ENCODE results near the gene ECPAS. TPM values are rescaled to one million over a fixed set of nuclear protein-coding genes. Genes with fewer than 3 reads are reported as not detected.
"Not testable (repeated sequence)": the region's sequence is repeated elsewhere in the genome, so short reads cannot be mapped to it uniquely, and the experiment has no call there.

Gene ECPAS
- total and polyA plus RNA-seq, 2 experiments from 2014 or later: 32.9 to 51.1 TPM

- in situ Hi-C loops (cut with MboI): no loop called here
- WGBS, 2 experiments (ENCODE audit: low coverage in 1 of 2, low lambda C conversion rate in 2 of 2, missing lambda C conversion rate in 2 of 2): 82 to 86% methylated on average over 16 of the region's 16 CpGs
- Histone ChIP-seq H4K20me1 (ENCODE audit: insufficient read depth) (no peaks in the 10 kb centered on the region), H3K27me3 (replicated peaks; ENCODE audit: insufficient read depth) (no peaks in the 10 kb centered on the region), H3K79me2 (ENCODE audit: insufficient read depth) (no peaks in the 10 kb centered on the region), H3K9me2 (ENCODE audit: insufficient read depth) (no peaks in the 10 kb centered on the region), H3K9me3 (ENCODE audit: low read depth) (no peaks in the 10 kb centered on the region), H3K27ac (no peak overlapping the region), H2AFZ (no peak overlapping the region), H3K4me3 (no peak overlapping the region), H3K9ac (no peak overlapping the region), H3F3A (ENCODE audit: insufficient read depth) (no peaks in the 10 kb centered on the region), H3K4me1 (ENCODE audit: insufficient read depth) (no peaks in the 10 kb centered on the region), H3K4me2 (ENCODE audit: unreplicated experiment) (no peak overlapping the region), H3K36me3 (ENCODE audit: low read depth) (no peaks in the 10 kb centered on the region)
- DNase-seq: no peak
- no peak for TF ChIP-seq EZH2phosphoT487 (IDR thresholded peaks at IDR 0.05; ENCODE audit: insufficient read depth, low read depth)
Measured at GRCh38 chr9:111501005-111501562, 16.9 kb upstream of the ECPAS start.

GRCh38 chr9:111497196-111497595 lies 13.0 kb upstream of the ECPAS start:
- H3K79me2 ChIP-seq (ENCODE audit: insufficient read depth); H2AFZ ChIP-seq; H3K9ac ChIP-seq; H3K36me3 ChIP-seq (ENCODE audit: low read depth); H3K4me1 ChIP-seq (ENCODE audit: insufficient read depth); H3K9me3 ChIP-seq (ENCODE audit: low read depth); in situ Hi-C loops (cut with MboI); H3K9me2 ChIP-seq (ENCODE audit: insufficient read depth); H4K20me1 ChIP-seq (ENCODE audit: insufficient read depth); H3F3A ChIP-seq (ENCODE audit: insufficient read depth); H3K4me3 ChIP-seq; H3K4me2 ChIP-seq (ENCODE audit: unreplicated experiment); H3K27ac ChIP-seq; H3K27me3 ChIP-seq (replicated peaks; ENCODE audit: insufficient read depth); DNase-seq: not testable (repeated sequence)
- WGBS, 2 experiments (ENCODE audit: low coverage in 1 of 2, low lambda C conversion rate in 2 of 2, missing lambda C conversion rate in 2 of 2): 71 to 79% methylated on average over 2 of the region's 2 CpGs

- no peaks in the 10 kb centered on the region for H3K9me2 ChIP-seq (ENCODE audit: insufficient read depth)
- peak overlapping the region; percentile 83 for H3K4me3 ChIP-seq
- no peaks in the 10 kb centered on the region for H3K36me3 ChIP-seq (ENCODE audit: low read depth)
- peak overlapping the region; percentile 96 for H3K27ac ChIP-seq
- no peaks in the 10 kb centered on the region for H3K9me3 ChIP-seq (ENCODE audit: low read depth)
- TF ChIP-seq EZH2 (IDR thresholded peaks at IDR 0.05; ENCODE audit: insufficient read depth, poor library complexity, severe bottlenecking): no peak
- no peak for TF ChIP-seq EZH2phosphoT487 (IDR thresholded peaks at IDR 0.05; ENCODE audit: insufficient read depth, low read depth)
- H3K4me2 ChIP-seq (ENCODE audit: unreplicated experiment): peak overlapping the region; percentile 93
- DNase-seq: no peak
- peaks cover 8% of the 10 kb centered on the region; the same call in 1 of the 2 replicates for H3K4me1 ChIP-seq (ENCODE audit: insufficient read depth)
- H3K9ac ChIP-seq: peak overlapping the region; percentile 99
- H4K20me1 ChIP-seq (ENCODE audit: insufficient read depth): no peaks in the 10 kb centered on the region
- H2AFZ ChIP-seq: peak overlapping the region; percentile 92
- H3K27me3 ChIP-seq (replicated peaks; ENCODE audit: insufficient read depth): no peaks in the 10 kb centered on the region
- peaks cover 29% of the 10 kb centered on the region for H3F3A ChIP-seq (ENCODE audit: insufficient read depth)
- in situ Hi-C loops (cut with MboI): no loop called here
- peaks cover 36% of the 10 kb centered on the region for H3K79me2 ChIP-seq (ENCODE audit: insufficient read depth)
- 1 to 4% methylated on average over 4 of the region's 4 CpGs for WGBS, 2 experiments (ENCODE audit: low coverage in 1 of 2, low lambda C conversion rate in 2 of 2, missing lambda C conversion rate in 2 of 2)
Measured at GRCh38 chr9:111484572-111484894, 350 bp upstream of the ECPAS start.

GRCh38 chr9:111483439-111483857 lies 735 bp downstream of the ECPAS start:
- Histone ChIP-seq H2AFZ (no peak overlapping the region), H4K20me1 (ENCODE audit: insufficient read depth) (no peaks in the 10 kb centered on the region), H3K9ac (peak overlapping the region; percentile 99), H3K79me2 (ENCODE audit: insufficient read depth) (peaks cover 47% of the 10 kb centered on the region), H3F3A (ENCODE audit: insufficient read depth) (peaks cover 29% of the 10 kb centered on the region), H3K4me1 (ENCODE audit: insufficient read depth) (peaks cover 8% of the 10 kb centered on the region; the same call in 1 of the 2 replicates), H3K27me3 (replicated peaks; ENCODE audit: insufficient read depth) (no peaks in the 10 kb centered on the region), H3K27ac (peak overlapping the region; percentile 96), H3K36me3 (ENCODE audit: low read depth) (no peaks in the 10 kb centered on the region), H3K9me3 (ENCODE audit: low read depth) (no peaks in the 10 kb centered on the region), H3K9me2 (ENCODE audit: insufficient read depth) (no peaks in the 10 kb centered on the region), H3K4me2 (ENCODE audit: unreplicated experiment) (no peak overlapping the region), H3K4me3 (peak overlapping the region; percentile 83)
- WGBS, 2 experiments (ENCODE audit: low coverage in 1 of 2, low lambda C conversion rate in 2 of 2, missing lambda C conversion rate in 2 of 2): 0 to 2% methylated on average over 28 to 40 of the region's 78 CpGs
- DNase-seq: peak; percentile 79
- in situ Hi-C loops (cut with MboI): no loop called here
- no peak for TF ChIP-seq EZH2 (IDR thresholded peaks at IDR 0.05; ENCODE audit: insufficient read depth, poor library complexity, severe bottlenecking)
- TF ChIP-seq EZH2phosphoT487 (IDR thresholded peaks at IDR 0.05; ENCODE audit: insufficient read depth, low read depth): no peak
